22Rv1 (cell line): ENCODE results near the gene ATN1.

ENCODE experiments used
- CTCF ChIP-seq: fragments of 450-650 bp; IDR thresholded peaks from 2 replicates; pipeline ENCODE4 v1.5.1; 2017; ENCODE audit warnings: mild to moderate bottlenecking
- ZFX ChIP-seq: fragments of 450-650 bp; IDR thresholded peaks from 2 replicates; pipeline ENCODE4 v1.6.1; 2017; ENCODE audit warnings: antibody characterized with exemption, borderline replicate concordance

- no peak for TF ChIP-seq CTCF
- no peak for TF ChIP-seq ZFX
These were observed 28.4 kb downstream of the ATN1 start for GRCh38 chr12:6956021-6956727.
